GM21528 (cell line): ENCODE measurements around the gene LYRM4.
A peak's percentile ranks its signal among the peaks of the same experiment; 100 is the strongest.

Experiments
- ATAC-seq: cut with Tn5 transposase; IDR thresholded peaks from one replicate; pipeline ENCODE4 v1.9.1; 2021; ENCODE audit warnings: mild to moderate bottlenecking, moderate library complexity; ENCODE audit not compliant: unreplicated experiment, low FRiP score

The LYRM4 gene

GRCh38 chr6:5260661-5261544 is at the start of gene LYRM4, which contains the start of gene FARS2:
Gene LYRM4, minus strand, starts transcription at chr6:5260950. Its CDS starts 217 bp downstream, at chr6:5260733.
Gene FARS2, plus strand, starts transcription at chr6:5261513.
- ATAC-seq: peak; percentile 80

- no peak for ATAC-seq
Observed at GRCh38 chr6:5308066-5308465, 47.3 kb upstream of the LYRM4 start.

- ATAC-seq: no peak
Observed at GRCh38 chr6:5307058-5307457, 46.3 kb upstream of the LYRM4 start.

- ATAC-seq: no peak
Observed at GRCh38 chr6:5305968-5306626, 45.3 kb upstream of the LYRM4 start.

- no peak for ATAC-seq
Observed at GRCh38 chr6:5303682-5304081, 42.9 kb upstream of the LYRM4 start.

- ATAC-seq: peak; percentile 74
Observed at GRCh38 chr6:5302995-5303622, 42.4 kb upstream of the LYRM4 start.

- peak; percentile 89 for ATAC-seq
Observed at GRCh38 chr6:5302220-5302946, 41.6 kb upstream of the LYRM4 start.

GRCh38 chr6:5300206-5300764 is 39.5 kb upstream of the LYRM4 start:
- no peak for ATAC-seq

GRCh38 chr6:5295623-5296022 is 34.9 kb upstream of the LYRM4 start:
- ATAC-seq: no peak

GRCh38 chr6:5294392-5295211 is 33.9 kb upstream of the LYRM4 start:
- ATAC-seq: no peak

- ATAC-seq: no peak
Observed at GRCh38 chr6:5293692-5294091, 32.9 kb upstream of the LYRM4 start.

GRCh38 chr6:5292154-5292553 is 31.4 kb upstream of the LYRM4 start:
- no peak for ATAC-seq

GRCh38 chr6:5290500-5290899 is 29.8 kb upstream of the LYRM4 start:
- ATAC-seq: no peak

- no peak for ATAC-seq
Observed at GRCh38 chr6:5290097-5290496, 29.3 kb upstream of the LYRM4 start.

- ATAC-seq: no peak
Observed at GRCh38 chr6:5287966-5288297, 27.2 kb upstream of the LYRM4 start.

- no peak for ATAC-seq
Observed at GRCh38 chr6:5287205-5287965, 26.6 kb upstream of the LYRM4 start.

- no peak for ATAC-seq
Observed at GRCh38 chr6:5286780-5287179, 26.0 kb upstream of the LYRM4 start.

GRCh38 chr6:5285526-5285925 is 24.8 kb upstream of the LYRM4 start:
- no peak for ATAC-seq

- ATAC-seq: no peak
Observed at GRCh38 chr6:5285081-5285480, 24.3 kb upstream of the LYRM4 start.
